Measurements from ENCODE around the gene SHC2. TPM values are rescaled to one million over a fixed set of nuclear protein-coding genes. Genes with fewer than 3 reads are reported as not detected.

Gene SHC2, protein sequence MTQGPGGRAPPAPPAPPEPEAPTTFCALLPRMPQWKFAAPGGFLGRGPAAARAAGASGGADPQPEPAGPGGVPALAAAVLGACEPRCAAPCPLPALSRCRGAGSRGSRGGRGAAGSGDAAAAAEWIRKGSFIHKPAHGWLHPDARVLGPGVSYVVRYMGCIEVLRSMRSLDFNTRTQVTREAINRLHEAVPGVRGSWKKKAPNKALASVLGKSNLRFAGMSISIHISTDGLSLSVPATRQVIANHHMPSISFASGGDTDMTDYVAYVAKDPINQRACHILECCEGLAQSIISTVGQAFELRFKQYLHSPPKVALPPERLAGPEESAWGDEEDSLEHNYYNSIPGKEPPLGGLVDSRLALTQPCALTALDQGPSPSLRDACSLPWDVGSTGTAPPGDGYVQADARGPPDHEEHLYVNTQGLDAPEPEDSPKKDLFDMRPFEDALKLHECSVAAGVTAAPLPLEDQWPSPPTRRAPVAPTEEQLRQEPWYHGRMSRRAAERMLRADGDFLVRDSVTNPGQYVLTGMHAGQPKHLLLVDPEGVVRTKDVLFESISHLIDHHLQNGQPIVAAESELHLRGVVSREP
- total RNA-seq (2014; rRNA removed; shearing (Covaris generic)), result not detected in 2 replicates

DNA sequence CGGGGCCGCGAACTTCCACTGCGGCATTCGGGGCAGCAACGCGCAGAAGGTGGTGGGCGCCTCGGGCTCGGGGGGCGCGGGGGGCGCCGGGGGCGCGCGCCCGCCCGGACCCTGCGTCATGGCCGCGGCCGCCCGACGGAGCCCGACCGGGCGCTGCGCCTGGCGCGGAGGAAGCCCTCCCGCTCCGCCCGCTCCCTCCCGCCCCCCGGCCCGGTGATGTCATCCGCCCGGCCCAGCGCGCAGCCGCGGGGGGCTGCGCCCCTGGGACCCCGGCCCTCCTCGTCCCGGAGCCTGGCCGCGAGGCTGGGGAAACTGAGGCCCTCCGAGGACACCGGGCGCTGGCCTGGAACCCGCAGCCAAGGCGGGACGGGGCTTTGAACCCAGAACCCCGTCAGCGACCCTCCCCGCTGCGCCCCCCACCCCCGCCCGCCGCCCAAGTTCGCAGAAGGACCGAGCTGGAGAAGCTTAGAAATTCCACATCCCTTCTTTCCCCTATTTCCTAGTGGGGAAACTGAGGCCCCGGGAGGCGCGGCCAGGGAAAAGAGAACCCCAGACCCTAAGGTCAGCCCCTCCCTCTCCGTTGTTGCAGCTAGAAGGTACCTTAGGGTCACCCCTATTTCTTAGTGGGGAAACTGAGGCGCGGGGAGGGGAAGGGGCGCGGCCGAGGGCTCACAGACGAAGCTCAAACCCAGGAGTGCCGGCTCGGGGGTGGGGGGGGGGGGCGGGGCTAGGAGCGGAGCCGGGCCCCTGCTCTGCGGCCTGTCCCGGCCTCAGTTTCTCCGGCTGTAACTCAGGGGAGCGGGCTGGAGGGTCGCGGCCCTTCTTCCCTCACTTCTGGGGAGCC, at the start of gene SHC2:
TSS of gene SHC2 (minus strand) at position 157 of the 844 bp plus-strand sequence. CDS start at position 120, 37 bp downstream.
- Histone ChIP-seq H3K4me1 (replicated peaks) (peaks cover 5% of the 10 kb centered on the region), H3K9me3 (replicated peaks) (no peaks in the 10 kb centered on the region), H3K27me3 (replicated peaks) (peaks cover 22% of the 10 kb centered on the region), H3K36me3 (no peaks in the 10 kb centered on the region), H3K27ac (no peak within 1 kb of the TSS), H3K4me3 (peak within 1 kb of the TSS; percentile 13; the same call in 1 of the 2 replicates)
- DNase-seq (ENCODE audit: low read depth in 1 of 2, low spot score in 2 of 2), result no peak

GRCh38 chr19:508204-509150, 47.6 kb upstream of the SHC2 start:
- H3K27me3 ChIP-seq (replicated peaks), result no peaks in the 10 kb centered on the region
- H3K27ac ChIP-seq, result no peak overlapping the region
- DNase-seq (ENCODE audit: low read depth in 1 of 2, low spot score in 2 of 2), result no peak
- H3K9me3 ChIP-seq (replicated peaks), result no peaks in the 10 kb centered on the region
- H3K4me3 ChIP-seq, result peak overlapping the region; percentile 91
- H3K36me3 ChIP-seq, result peaks cover 20% of the 10 kb centered on the region
- H3K4me1 ChIP-seq (replicated peaks), result peaks cover 16% of the 10 kb centered on the region

DNA sequence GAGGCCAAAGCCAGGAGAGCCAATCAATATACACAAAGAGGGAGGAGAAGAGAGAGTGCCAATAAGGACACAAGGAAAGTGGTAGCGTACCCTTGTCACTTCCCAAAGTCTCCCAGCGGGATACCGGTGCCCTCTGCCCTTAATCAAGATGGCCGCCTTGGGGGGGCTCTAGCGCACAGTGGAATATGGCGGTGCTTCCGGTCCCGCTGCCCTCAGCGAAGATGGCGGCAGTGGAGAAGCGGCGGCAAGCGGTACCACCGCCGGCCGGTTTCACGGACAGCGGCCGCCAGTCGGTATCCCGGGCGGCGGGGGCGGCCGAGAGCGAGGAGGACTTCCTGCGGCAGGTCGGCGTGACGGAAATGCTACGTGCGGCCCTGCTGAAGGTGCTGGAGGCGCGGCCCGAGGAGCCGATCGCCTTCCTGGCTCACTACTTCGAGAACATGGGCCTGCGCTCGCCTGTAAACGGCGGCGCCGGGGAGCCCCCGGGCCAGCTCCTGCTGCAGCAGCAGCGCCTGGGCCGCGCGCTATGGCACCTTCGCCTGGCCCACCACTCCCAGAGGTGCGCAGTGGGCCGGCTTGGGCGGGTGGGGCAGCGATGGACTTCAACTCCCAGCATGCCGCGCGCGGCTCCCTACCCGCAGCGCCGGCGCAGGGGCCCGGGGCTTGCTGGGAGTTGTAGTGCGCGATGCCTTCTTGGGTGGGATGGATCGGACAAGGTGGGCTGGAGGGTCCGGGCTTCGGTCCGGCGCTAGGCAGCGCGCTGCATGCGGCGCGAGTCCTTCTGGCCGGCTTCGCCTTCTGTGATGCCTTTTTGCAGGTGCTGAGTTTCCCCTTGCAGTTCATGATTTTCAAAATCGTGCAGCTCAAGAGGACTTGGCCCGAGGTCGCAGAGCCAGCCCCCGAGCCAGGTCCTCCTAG, 46.7 kb upstream of the SHC2 start, which contains the start of gene TPGS1:
TSS of gene TPGS1 (plus strand) at position 212 of the 918 bp plus-strand sequence. CDS start at position 222, 10 bp downstream.
- Histone ChIP-seq H3K9me3 (replicated peaks) (no peaks in the 10 kb centered on the region), H3K27me3 (replicated peaks) (no peaks in the 10 kb centered on the region), H3K36me3 (peaks cover 20% of the 10 kb centered on the region), H3K4me3 (peak within 1 kb of the TSS; percentile 91), H3K4me1 (replicated peaks) (peaks cover 16% of the 10 kb centered on the region), H3K27ac (peak within 1 kb of the TSS; percentile 87)
- peak; percentile 75 to 100 for DNase-seq (ENCODE audit: low read depth in 1 of 2, low spot score in 2 of 2)

- Histone ChIP-seq H3K9me3 (replicated peaks) (no peaks in the 10 kb centered on the region), H3K4me3 (peak overlapping the region; percentile 91), H3K36me3 (peaks cover 20% of the 10 kb centered on the region), H3K4me1 (replicated peaks) (peaks cover 16% of the 10 kb centered on the region), H3K27me3 (replicated peaks) (no peaks in the 10 kb centered on the region), H3K27ac (peak overlapping the region; percentile 87)
- peak; percentile 98 to 99 for DNase-seq (ENCODE audit: low read depth in 1 of 2, low spot score in 2 of 2)
Observed at GRCh38 chr19:506404-507285, 45.8 kb upstream of the SHC2 start.

GRCh38 chr19:504616-505015, 43.8 kb upstream of the SHC2 start:
- H3K36me3 ChIP-seq, result peaks cover 7% of the 10 kb centered on the region
- no peak for DNase-seq (ENCODE audit: low read depth in 1 of 2, low spot score in 2 of 2)
- no peak overlapping the region for H3K4me3 ChIP-seq
- no peaks in the 10 kb centered on the region for H3K27me3 ChIP-seq (replicated peaks)
- H3K9me3 ChIP-seq (replicated peaks), result no peaks in the 10 kb centered on the region
- H3K4me1 ChIP-seq (replicated peaks), result peaks cover 16% of the 10 kb centered on the region
- H3K27ac ChIP-seq, result no peak overlapping the region

DNA sequence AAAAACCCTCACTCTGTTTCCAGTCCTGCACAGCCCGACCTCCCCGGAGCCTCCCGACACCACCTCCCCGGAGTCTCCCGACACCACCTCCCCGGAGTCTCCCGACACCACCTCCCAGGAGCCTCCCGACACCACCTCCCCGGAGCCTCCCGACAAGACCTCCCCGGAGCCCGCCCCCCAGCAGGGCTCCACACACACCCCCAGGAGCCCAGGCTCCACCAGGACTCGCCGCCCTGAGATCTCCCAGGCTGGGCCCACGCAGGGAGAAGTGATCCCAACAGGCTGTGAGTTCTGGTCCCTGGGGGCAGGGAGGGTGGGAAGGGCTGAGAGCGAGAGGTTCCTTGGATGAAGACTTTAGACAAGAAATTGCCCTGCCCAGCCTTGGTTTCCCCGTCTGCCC, 40.8 kb upstream of the SHC2 start:
- Histone ChIP-seq H3K4me1 (replicated peaks) (peaks cover 7% of the 10 kb centered on the region), H3K27me3 (replicated peaks) (peaks cover 10% of the 10 kb centered on the region), H3K36me3 (no peaks in the 10 kb centered on the region), H3K27ac (no peak overlapping the region), H3K9me3 (replicated peaks) (no peaks in the 10 kb centered on the region), H3K4me3 (no peak overlapping the region)
- no peak for DNase-seq (ENCODE audit: low read depth in 1 of 2, low spot score in 2 of 2)

GRCh38 chr19:498977-499623, 38.3 kb upstream of the SHC2 start:
- H3K9me3 ChIP-seq (replicated peaks), result no peaks in the 10 kb centered on the region
- H3K36me3 ChIP-seq, result no peaks in the 10 kb centered on the region
- H3K27ac ChIP-seq, result no peak overlapping the region
- peaks cover 20% of the 10 kb centered on the region for H3K27me3 ChIP-seq (replicated peaks)
- no peak overlapping the region for H3K4me3 ChIP-seq
- DNase-seq (ENCODE audit: low read depth in 1 of 2, low spot score in 2 of 2), result no peak
- H3K4me1 ChIP-seq (replicated peaks), result no peaks in the 10 kb centered on the region

DNA sequence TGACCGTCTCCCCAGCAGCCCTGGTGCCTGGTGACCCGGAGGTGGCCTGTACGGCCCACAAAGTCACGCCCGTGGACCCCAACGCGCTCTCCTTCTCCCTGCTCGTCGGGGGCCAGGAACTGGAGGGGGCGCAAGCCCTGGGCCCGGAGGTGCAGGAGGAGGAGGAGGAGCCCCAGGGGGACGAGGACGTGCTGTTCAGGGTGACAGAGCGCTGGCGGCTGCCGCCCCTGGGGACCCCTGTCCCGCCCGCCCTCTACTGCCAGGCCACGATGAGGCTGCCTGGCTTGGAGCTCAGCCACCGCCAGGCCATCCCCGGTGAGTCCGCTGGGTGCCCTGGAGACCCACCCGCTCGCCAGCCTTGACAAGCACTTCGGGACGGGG, 37.7 kb upstream of the SHC2 start:
- Histone ChIP-seq H3K4me1 (replicated peaks) (no peaks in the 10 kb centered on the region), H3K9me3 (replicated peaks) (no peaks in the 10 kb centered on the region), H3K4me3 (no peak overlapping the region), H3K27me3 (replicated peaks) (peaks cover 20% of the 10 kb centered on the region), H3K27ac (no peak overlapping the region), H3K36me3 (no peaks in the 10 kb centered on the region)
- peak in 1 of 2 experiments; percentile 43 for DNase-seq (ENCODE audit: low read depth in 1 of 2, low spot score in 2 of 2)

DNA sequence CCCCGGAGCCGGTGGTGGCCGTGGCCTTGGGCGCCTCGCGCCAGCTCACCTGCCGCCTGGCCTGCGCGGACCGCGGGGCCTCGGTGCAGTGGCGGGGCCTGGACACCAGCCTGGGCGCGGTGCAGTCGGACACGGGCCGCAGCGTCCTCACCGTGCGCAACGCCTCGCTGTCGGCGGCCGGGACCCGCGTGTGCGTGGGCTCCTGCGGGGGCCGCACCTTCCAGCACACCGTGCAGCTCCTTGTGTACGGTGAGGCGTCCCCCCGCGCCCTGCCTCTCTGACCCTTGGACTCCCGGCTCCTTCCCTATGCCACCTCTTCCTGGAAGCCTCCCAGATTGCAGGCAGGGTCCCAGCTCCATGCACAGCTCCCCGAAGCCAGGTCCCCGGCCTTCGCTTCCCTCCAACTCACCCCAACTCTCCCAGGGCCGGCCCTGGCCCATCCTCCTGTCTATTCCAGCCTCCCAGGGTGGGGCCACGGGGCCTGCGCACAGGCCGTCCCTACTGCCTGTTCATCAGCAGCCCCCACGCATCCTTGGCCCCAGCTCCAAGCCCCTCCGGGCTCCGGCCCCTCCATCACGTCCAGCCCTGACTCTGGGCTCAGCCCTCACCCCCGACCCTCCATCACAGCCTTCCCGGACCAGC, 37.2 kb upstream of the SHC2 start:
- DNase-seq (ENCODE audit: low read depth in 1 of 2, low spot score in 2 of 2), result peak in 1 of 2 experiments; percentile 46
- no peak overlapping the region for H3K27ac ChIP-seq
- no peak overlapping the region for H3K4me3 ChIP-seq
- no peaks in the 10 kb centered on the region for H3K9me3 ChIP-seq (replicated peaks)
- H3K27me3 ChIP-seq (replicated peaks), result peaks cover 20% of the 10 kb centered on the region
- H3K36me3 ChIP-seq, result no peaks in the 10 kb centered on the region
- H3K4me1 ChIP-seq (replicated peaks), result no peaks in the 10 kb centered on the region

DNA sequence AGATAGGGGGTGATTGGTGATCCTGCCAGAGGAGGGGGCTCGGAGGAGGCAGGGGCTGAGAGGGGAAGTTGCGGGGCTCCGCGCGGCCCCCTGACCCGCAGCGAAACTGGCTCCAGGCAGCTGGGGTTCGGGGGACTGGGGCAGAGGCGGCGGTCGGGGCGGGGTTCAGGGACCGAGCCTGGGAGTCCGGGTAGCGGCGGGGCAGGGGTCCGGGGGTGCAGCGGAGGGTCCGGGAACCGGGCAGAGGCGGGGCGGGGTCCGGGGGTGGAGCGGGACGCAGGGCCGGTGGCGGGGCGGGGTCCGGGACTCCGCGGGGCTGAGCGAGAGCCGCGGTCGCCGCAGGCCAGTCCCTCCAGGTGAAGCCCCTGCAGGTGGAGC, 36.6 kb upstream of the SHC2 start:
- H3K36me3 ChIP-seq, result no peaks in the 10 kb centered on the region
- H3K27ac ChIP-seq, result no peak overlapping the region
- H3K4me1 ChIP-seq (replicated peaks), result no peaks in the 10 kb centered on the region
- H3K9me3 ChIP-seq (replicated peaks), result no peaks in the 10 kb centered on the region
- DNase-seq (ENCODE audit: low read depth in 1 of 2, low spot score in 2 of 2), result no peak
- no peak overlapping the region for H3K4me3 ChIP-seq
- peaks cover 20% of the 10 kb centered on the region for H3K27me3 ChIP-seq (replicated peaks)

DNA sequence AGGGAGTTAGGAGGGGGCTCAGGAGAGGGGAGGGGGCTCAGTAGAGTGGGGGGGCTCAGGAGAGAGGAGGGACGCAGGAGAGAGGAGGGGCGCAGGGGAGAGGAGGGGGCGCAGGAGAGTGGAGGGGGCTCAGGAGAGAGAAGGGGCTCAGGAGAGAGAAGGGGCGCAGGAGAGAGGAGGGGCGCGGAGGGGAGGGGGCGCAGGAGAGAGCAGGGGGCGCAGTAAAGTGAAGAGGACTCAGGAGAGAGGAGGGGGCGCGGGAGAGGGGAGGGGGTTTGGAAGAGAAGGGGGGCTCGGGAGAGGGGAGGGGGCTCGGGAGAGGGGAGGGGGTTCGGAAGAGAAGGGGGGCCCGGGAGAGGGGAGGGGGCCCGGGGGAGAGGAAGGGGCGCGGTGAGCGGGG, 36.2 kb upstream of the SHC2 start:
- H3K27me3 ChIP-seq (replicated peaks), result peaks cover 20% of the 10 kb centered on the region
- no peaks in the 10 kb centered on the region for H3K4me1 ChIP-seq (replicated peaks)
- no peak for DNase-seq (ENCODE audit: low read depth in 1 of 2, low spot score in 2 of 2)
- no peaks in the 10 kb centered on the region for H3K9me3 ChIP-seq (replicated peaks)
- no peak overlapping the region for H3K4me3 ChIP-seq
- no peak overlapping the region for H3K27ac ChIP-seq
- H3K36me3 ChIP-seq, result no peaks in the 10 kb centered on the region
